IPS-NIHi11 (cell line): ENCODE results near the gene SMG6.

Experiments
- DNase-seq: peaks from one replicate; pipeline ENCODE4 v3.0.0; 2012; ENCODE audit warnings: mixed read lengths, low spot score

SMG6 gene

GRCh38 chr17:2235265-2235664 lies 68.3 kb downstream of the SMG6 start:
- no peak for DNase-seq

GRCh38 chr17:2233441-2233947 lies 70.1 kb downstream of the SMG6 start:
- no peak for DNase-seq

GRCh38 chr17:2232244-2232638 lies 71.3 kb downstream of the SMG6 start:
- DNase-seq: no peak

- DNase-seq: no peak
These were observed 72.7 kb downstream of the SMG6 start for GRCh38 chr17:2230877-2231276.

- DNase-seq: no peak
These were observed 76.4 kb downstream of the SMG6 start for GRCh38 chr17:2227025-2227699.

- DNase-seq: no peak
These were observed 80.0 kb downstream of the SMG6 start for GRCh38 chr17:2223617-2223927.

GRCh38 chr17:2222901-2223616 lies 80.5 kb downstream of the SMG6 start:
- no peak for DNase-seq

GRCh38 chr17:2222301-2222700 lies 81.3 kb downstream of the SMG6 start:
- no peak for DNase-seq

GRCh38 chr17:2218426-2218825 lies 85.2 kb downstream of the SMG6 start:
- no peak for DNase-seq

GRCh38 chr17:2215616-2216364 lies 87.8 kb downstream of the SMG6 start:
- DNase-seq: peak; percentile 52

- DNase-seq: no peak
These were observed 88.5 kb downstream of the SMG6 start for GRCh38 chr17:2214929-2215615.

- no peak for DNase-seq
These were observed 89.3 kb downstream of the SMG6 start for GRCh38 chr17:2214047-2214928.

GRCh38 chr17:2213291-2213960 lies 90.2 kb downstream of the SMG6 start:
- no peak for DNase-seq

- DNase-seq: no peak
These were observed 91.1 kb downstream of the SMG6 start for GRCh38 chr17:2212400-2212981.

- DNase-seq: no peak
These were observed 91.8 kb downstream of the SMG6 start for GRCh38 chr17:2211661-2212399.

- DNase-seq: no peak
These were observed 92.9 kb downstream of the SMG6 start for GRCh38 chr17:2210726-2211125.

- no peak for DNase-seq
These were observed 95.6 kb downstream of the SMG6 start for GRCh38 chr17:2207815-2208515.

GRCh38 chr17:2204393-2204792 lies 99.2 kb downstream of the SMG6 start:
- DNase-seq: no peak

GRCh38 chr17:2203818-2204217 lies 99.8 kb downstream of the SMG6 start:
- DNase-seq: no peak
